ENCODE data around the gene MORN4. TPM values are rescaled to one million over a fixed set of nuclear protein-coding genes. Genes with fewer than 3 reads are reported as not detected.
"Not testable (repeated sequence)": the region's sequence is repeated elsewhere in the genome, so short reads cannot be mapped to it uniquely, and the experiment has no call there.

The MORN4 gene
- total RNA-seq, 1 experiment from 2014 or later = 9.7 TPM

DNA sequence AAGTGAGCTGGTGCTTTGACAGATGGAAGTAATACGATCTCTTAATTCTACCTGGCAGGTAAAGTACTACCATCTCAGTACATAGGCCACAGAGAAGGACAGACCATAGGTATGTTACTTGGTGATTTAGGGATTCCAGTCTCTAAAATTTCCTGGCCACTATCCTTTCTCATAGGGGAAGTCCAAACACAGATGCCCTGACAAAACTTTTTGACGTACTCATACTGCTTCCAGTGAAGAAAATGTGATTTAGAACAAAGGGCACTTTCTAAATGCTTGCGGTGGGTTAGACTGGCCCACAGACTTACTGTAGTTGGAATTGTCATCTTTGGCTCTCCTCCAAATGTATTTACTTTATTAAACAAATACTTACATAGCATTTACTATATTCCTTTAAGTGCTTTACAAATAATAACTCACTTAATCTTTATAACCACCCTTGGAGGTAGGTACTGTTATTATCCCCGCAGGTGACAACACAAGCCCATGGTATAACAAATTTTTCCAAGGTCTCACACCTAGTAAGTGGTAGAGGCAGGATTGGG lies 10.2 kb upstream of the MORN4 start:
- Mint-ChIP-seq H3K9me3 (ENCODE audit: unreplicated experiment) (no peaks in the 10 kb centered on the region), H3K4me1 (ENCODE audit: low read depth, unreplicated experiment) (peaks cover 18% of the 10 kb centered on the region), H3K4me3 (ENCODE audit: unreplicated experiment) (no peak overlapping the region), H3K36me3 (ENCODE audit: insufficient read depth, unreplicated experiment) (peaks cover 25% of the 10 kb centered on the region), H3K27ac (ENCODE audit: unreplicated experiment) (no peak overlapping the region), H3K27me3 (ENCODE audit: insufficient read depth, unreplicated experiment) (no peaks in the 10 kb centered on the region)
- ChIA-PET CTCF (no interaction called here), POLR2A (no interaction called here)
- TSS peak; percentile 11 for BruUV-seq (replicated peaks)
- no peak overlapping the region for H3K4me3 ChIP-seq (ENCODE audit: low read depth, low read length)
- no peak for DNase-seq
- TF ChIP-seq, protein P1, sequence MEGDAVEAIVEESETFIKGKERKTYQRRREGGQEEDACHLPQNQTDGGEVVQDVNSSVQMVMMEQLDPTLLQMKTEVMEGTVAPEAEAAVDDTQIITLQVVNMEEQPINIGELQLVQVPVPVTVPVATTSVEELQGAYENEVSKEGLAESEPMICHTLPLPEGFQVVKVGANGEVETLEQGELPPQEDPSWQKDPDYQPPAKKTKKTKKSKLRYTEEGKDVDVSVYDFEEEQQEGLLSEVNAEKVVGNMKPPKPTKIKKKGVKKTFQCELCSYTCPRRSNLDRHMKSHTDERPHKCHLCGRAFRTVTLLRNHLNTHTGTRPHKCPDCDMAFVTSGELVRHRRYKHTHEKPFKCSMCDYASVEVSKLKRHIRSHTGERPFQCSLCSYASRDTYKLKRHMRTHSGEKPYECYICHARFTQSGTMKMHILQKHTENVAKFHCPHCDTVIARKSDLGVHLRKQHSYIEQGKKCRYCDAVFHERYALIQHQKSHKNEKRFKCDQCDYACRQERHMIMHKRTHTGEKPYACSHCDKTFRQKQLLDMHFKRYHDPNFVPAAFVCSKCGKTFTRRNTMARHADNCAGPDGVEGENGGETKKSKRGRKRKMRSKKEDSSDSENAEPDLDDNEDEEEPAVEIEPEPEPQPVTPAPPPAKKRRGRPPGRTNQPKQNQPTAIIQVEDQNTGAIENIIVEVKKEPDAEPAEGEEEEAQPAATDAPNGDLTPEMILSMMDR (IDR thresholded peaks at IDR 0.05; ENCODE audit: insufficient read depth in 1 of 2, low read depth in 1 of 2, low read length in 1 of 2, severe bottlenecking in 1 of 2, unreplicated experiment in 1 of 2) = no peak
- no peaks in the 10 kb centered on the region for H3K9me3 ChIP-seq
- H3K4me1 ChIP-seq = peaks cover 10% of the 10 kb centered on the region
- intact Hi-C loops (cut with micrococcal nuclease; ENCODE audit: unreplicated experiment) = no loop called here
- H3K27me3 ChIP-seq (replicated peaks; ENCODE audit: control insufficient read depth, insufficient read depth, low read length) = no peaks in the 10 kb centered on the region
- H3K36me3 ChIP-seq (ENCODE audit: control insufficient read depth, insufficient read depth, low read length) = no peaks in the 10 kb centered on the region

DNA sequence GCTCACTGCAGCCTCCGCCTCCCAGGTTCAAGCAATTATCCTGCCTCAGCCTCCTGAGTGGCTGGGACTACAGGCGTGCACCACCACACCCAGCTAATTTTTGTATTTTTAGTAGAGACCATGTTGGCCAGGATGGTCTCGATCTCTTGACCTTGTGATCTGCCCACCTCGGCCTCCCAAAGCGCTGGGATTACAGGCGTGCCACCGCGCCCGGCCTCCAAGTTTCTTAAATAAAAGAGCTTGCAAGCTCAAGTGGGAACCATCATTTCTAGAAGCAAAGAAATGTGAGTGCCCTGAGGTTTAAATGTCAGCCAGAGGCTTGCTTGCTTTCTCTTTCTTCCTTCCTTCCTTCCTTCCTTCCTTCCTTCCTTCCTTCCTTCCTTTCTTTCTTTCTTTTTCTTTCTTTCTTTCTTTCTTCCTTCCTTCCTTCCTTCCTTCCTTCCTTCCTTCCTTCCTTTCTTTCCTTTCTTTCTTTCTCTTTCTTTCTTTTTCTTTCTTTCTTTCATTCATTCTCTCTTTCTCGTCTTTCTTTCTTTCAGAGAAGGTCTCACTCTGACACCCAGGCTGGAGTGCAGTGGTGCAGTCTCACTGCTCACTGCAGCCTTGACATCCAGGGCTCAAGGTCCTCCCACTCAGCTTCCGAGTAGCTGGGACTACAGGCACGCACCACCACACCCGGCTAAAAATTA lies 9.3 kb upstream of the MORN4 start:
- H3K9me3 ChIP-seq; H3K4me1 ChIP-seq; H3K27ac Mint-ChIP-seq (ENCODE audit: unreplicated experiment); H3K9me3 Mint-ChIP-seq (ENCODE audit: unreplicated experiment); CTCF ChIA-PET; H3K27me3 Mint-ChIP-seq (ENCODE audit: insufficient read depth, unreplicated experiment); H3K36me3 ChIP-seq (ENCODE audit: control insufficient read depth, insufficient read depth, low read length); H3K4me3 ChIP-seq (ENCODE audit: low read depth, low read length); intact Hi-C loops (cut with micrococcal nuclease; ENCODE audit: unreplicated experiment); DNase-seq; BruUV-seq (replicated peaks); POLR2A ChIA-PET; H3K27me3 ChIP-seq (replicated peaks; ENCODE audit: control insufficient read depth, insufficient read depth, low read length): not testable (repeated sequence)
- Mint-ChIP-seq H3K36me3 (ENCODE audit: insufficient read depth, unreplicated experiment) (peaks cover 25% of the 10 kb centered on the region), H3K4me1 (ENCODE audit: low read depth, unreplicated experiment) (peaks cover 16% of the 10 kb centered on the region), H3K4me3 (ENCODE audit: unreplicated experiment) (peak overlapping the region; percentile 59)

DNA sequence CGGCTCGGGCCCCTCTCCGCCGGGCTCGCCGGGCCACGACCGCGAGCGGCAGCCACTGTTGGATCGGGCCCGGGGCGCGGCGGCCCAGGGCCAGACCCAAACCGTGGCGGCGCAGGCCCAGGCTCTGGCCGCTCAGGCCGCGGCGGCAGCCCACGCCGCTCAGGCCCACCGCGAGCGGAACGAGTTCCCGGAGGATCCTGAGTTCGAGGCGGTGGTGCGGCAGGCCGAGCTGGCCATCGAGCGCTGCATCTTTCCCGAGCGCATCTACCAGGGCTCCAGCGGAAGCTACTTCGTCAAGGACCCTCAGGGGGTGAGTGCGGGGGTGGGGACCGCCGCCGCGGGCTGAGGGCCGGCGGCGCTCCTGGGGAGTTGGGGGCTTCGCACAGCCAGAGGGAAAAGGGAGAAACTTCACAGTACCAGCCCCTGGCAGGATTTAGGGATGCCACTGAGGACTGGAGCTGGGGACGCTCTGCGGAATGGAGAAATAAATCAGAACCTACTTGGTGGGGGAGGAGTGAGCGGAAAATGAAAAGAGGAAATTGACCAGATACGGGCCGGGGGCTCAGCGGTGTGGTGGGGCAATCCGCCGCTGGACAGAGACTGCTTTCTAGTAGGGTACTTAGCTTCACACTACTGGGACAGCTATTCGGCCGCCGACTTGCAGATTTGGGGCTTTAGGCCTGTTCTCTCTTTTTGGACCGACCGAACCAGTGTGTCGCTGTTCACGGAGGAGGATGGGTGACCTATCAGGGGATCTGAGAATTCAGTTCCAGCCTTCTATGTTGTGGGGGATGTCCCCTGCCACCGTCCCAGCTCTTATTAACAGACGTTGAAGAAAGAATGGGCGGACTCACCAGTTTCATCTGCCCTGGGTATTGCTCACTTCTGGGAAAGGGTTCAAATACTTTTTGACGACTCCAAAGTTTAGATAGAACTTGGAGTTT lies 7.8 kb upstream of the MORN4 start:
- Mint-ChIP-seq H3K4me1 (ENCODE audit: low read depth, unreplicated experiment) (peaks cover 12% of the 10 kb centered on the region), H3K27ac (ENCODE audit: unreplicated experiment) (peak overlapping the region; percentile 94), H3K27me3 (ENCODE audit: insufficient read depth, unreplicated experiment) (no peaks in the 10 kb centered on the region), H3K9me3 (ENCODE audit: unreplicated experiment) (no peaks in the 10 kb centered on the region), H3K36me3 (ENCODE audit: insufficient read depth, unreplicated experiment) (peaks cover 25% of the 10 kb centered on the region), H3K4me3 (ENCODE audit: unreplicated experiment) (peak overlapping the region; percentile 99)
- Histone ChIP-seq H3K27me3 (replicated peaks; ENCODE audit: control insufficient read depth, insufficient read depth, low read length) (no peaks in the 10 kb centered on the region), H3K4me3 (ENCODE audit: low read depth, low read length) (peak overlapping the region; percentile 82), H3K4me1 (peaks cover 6% of the 10 kb centered on the region; the same call in 1 of the 2 replicates), H3K36me3 (ENCODE audit: control insufficient read depth, insufficient read depth, low read length) (no peaks in the 10 kb centered on the region), H3K9me3 (no peaks in the 10 kb centered on the region)
- intact Hi-C loops (cut with micrococcal nuclease; ENCODE audit: unreplicated experiment) = loop anchor here (1.0 kb wide), 2 partner anchors 23 to 46 kb away; partner anchors contain the start of gene AVPI1
- TF ChIP-seq, protein P1 (IDR thresholded peaks at IDR 0.05; ENCODE audit: insufficient read depth in 1 of 2, low read depth in 1 of 2, low read length in 1 of 2, severe bottlenecking in 1 of 2, unreplicated experiment in 1 of 2) = no peak
- ChIA-PET CTCF (interaction anchor here (0.6 to 1.5 kb wide), 4 partner anchors 28 to 69 kb away, joined by 3 to 5 read pairs (median 4); partner anchors contain the start of gene ANKRD2), POLR2A (interaction anchor here (1.2 to 2.1 kb wide), 2 partner anchors 23 to 46 kb away, joined by 5 to 29 read pairs; partner anchors contain the start of gene AVPI1)
- BruUV-seq (replicated peaks) = TSS peak; percentile 59
- DNase-seq = peak in 1 of 2 experiments; percentile 26
